Stomach smooth muscle (tissue), 2 donors: ENCODE measurements around the gene OPTC.

Source experiments
- H3K27ac ChIP-seq: one replicate; pipeline ENCODE4 v1.7.0; 2013; ENCODE audit warnings: mild to moderate bottlenecking, low read length, inconsistent platforms
- H3K27me3 ChIP-seq, 2 donors: one replicate each; pipeline ENCODE4 v1.7.0; 2013; ENCODE audit warnings: low read length in 2 of 2; ENCODE audit not compliant: insufficient read depth in 2 of 2, control insufficient read depth in 1 of 2
- H3K36me3 ChIP-seq, 2 donors: one replicate each; pipeline ENCODE4 v1.7.0; 2013; ENCODE audit warnings: low read length in 2 of 2; ENCODE audit not compliant: control insufficient read depth in 2 of 2, insufficient read depth in 2 of 2
- H3K4me1 ChIP-seq: one replicate; pipeline ENCODE4 v1.7.0; 2013; ENCODE audit warnings: low read length; ENCODE audit not compliant: control insufficient read depth, insufficient read depth
- H3K4me3 ChIP-seq, 2 donors: one replicate each; pipeline ENCODE4 v1.7.0; 2013; ENCODE audit warnings: low read length in 2 of 2
- H3K9ac ChIP-seq, 2 donors: one replicate each; pipeline ENCODE4 v1.7.0; 2013; ENCODE audit warnings: low read length in 2 of 2, mild to moderate bottlenecking in 1 of 2
- H3K9me3 ChIP-seq, 2 donors: one replicate each; pipeline ENCODE4 v1.7.0; 2013; ENCODE audit warnings: low read length in 2 of 2; ENCODE audit not compliant: control insufficient read depth in 2 of 2
- donor health status: healthy.
- donor health status: Pancreatic carcinoma.

The OPTC gene

GRCh38 chr1:203556047-203556851 lies 62.3 kb downstream of the OPTC start:
- H3K4me3 ChIP-seq, result peak overlapping the region; percentile 29 to 59
- no peaks in the 10 kb centered on the region for H3K36me3 ChIP-seq
- H3K27ac ChIP-seq, result peak overlapping the region; percentile 96
- H3K9ac ChIP-seq, result peak overlapping the region; percentile 53 to 73
- no peaks in the 10 kb centered on the region for H3K9me3 ChIP-seq
- peaks cover 66% of the 10 kb centered on the region for H3K4me1 ChIP-seq
- no peaks in the 10 kb centered on the region for H3K27me3 ChIP-seq

- H3K4me3 ChIP-seq, result no peak overlapping the region
- H3K36me3 ChIP-seq, result no peaks in the 10 kb centered on the region
- peak overlapping the region; percentile 96 for H3K27ac ChIP-seq
- no peaks in the 10 kb centered on the region for H3K27me3 ChIP-seq
- H3K9ac ChIP-seq, result peak overlapping the region; percentile 1 to 13
- no peaks in the 10 kb centered on the region for H3K9me3 ChIP-seq
- peaks cover 66% of the 10 kb centered on the region for H3K4me1 ChIP-seq
These were observed 63.4 kb downstream of the OPTC start for GRCh38 chr1:203557390-203557789.

- Histone ChIP-seq H3K9me3 (no peaks in the 10 kb centered on the region), H3K4me3 (peak overlapping the region in 1 of 2 donors; percentile 3), H3K27ac (peak overlapping the region; percentile 96), H3K36me3 (no peaks in the 10 kb centered on the region), H3K4me1 (peaks cover 63% of the 10 kb centered on the region), H3K9ac (peak overlapping the region; percentile 13 to 36), H3K27me3 (no peaks in the 10 kb centered on the region)
These were observed 64.3 kb downstream of the OPTC start for GRCh38 chr1:203558064-203558760.
